AG04450 (cell line): Measurements from ENCODE around the gene ZPR1. TPM values are rescaled to one million over a fixed set of nuclear protein-coding genes. Genes with fewer than 3 reads are reported as not detected.

ENCODE experiments used
- CTCF ChIA-PET: fragments of 300-600, 350-600 bp; formaldehyde crosslinking; extraction: SDS; loops from one replicate; lab custom pipeline; 2022; ENCODE audit warnings: antibody characterized with exemption, inconsistent platforms; lab: Charles Lee
- POLR2A ChIA-PET: fragments of 350-600 bp; formaldehyde crosslinking; extraction: SDS; loops from one replicate; lab custom pipeline; 2021; ENCODE audit warnings: antibody characterized with exemption, inconsistent platforms; lab: Yijun Ruan, JAX
- DNase-seq: peaks from one replicate; pipeline ENCODE4 v3.0.0-alpha.2; 2011; ENCODE audit warnings: low read depth, low spot score
- H3K27ac ChIP-seq: one replicate; pipeline ENCODE4 v1.5.1; 2012; ENCODE audit warnings: low read depth, low read length, control low read depth
- H3K27me3 ChIP-seq: one replicate; pipeline ENCODE4 v1.6.0; 2012; ENCODE audit warnings: low read length; ENCODE audit not compliant: control insufficient read depth, insufficient read depth
- H3K4me3 ChIP-seq: 2 replicates; pipeline ENCODE4 v1.5.1; 2011; ENCODE audit warnings: mild to moderate bottlenecking, low read depth, low read length, control low read depth
- H3K9me3 ChIP-seq: 2 replicates; pipeline ENCODE4 v1.5.1; 2012; ENCODE audit warnings: low read length; ENCODE audit not compliant: control insufficient read depth, insufficient read depth
- CTCF ChIP-seq: IDR thresholded peaks from 2 replicates; pipeline ENCODE4 v1.5.1; 2011; ENCODE audit warnings: low read depth, low read length, control low read depth, inconsistent platforms
- polyA plus RNA-seq: library from polyadenylated mRNA; depleted of rRNA; stranded (reverse); fragments of >200 nt; gene quantifications from 2 replicates; pipeline ENCODE4 v1.2.3, GENCODE V29; 2011

ZPR1 gene
- polyA plus RNA-seq, 1 experiment = 57.1 TPM

DNA sequence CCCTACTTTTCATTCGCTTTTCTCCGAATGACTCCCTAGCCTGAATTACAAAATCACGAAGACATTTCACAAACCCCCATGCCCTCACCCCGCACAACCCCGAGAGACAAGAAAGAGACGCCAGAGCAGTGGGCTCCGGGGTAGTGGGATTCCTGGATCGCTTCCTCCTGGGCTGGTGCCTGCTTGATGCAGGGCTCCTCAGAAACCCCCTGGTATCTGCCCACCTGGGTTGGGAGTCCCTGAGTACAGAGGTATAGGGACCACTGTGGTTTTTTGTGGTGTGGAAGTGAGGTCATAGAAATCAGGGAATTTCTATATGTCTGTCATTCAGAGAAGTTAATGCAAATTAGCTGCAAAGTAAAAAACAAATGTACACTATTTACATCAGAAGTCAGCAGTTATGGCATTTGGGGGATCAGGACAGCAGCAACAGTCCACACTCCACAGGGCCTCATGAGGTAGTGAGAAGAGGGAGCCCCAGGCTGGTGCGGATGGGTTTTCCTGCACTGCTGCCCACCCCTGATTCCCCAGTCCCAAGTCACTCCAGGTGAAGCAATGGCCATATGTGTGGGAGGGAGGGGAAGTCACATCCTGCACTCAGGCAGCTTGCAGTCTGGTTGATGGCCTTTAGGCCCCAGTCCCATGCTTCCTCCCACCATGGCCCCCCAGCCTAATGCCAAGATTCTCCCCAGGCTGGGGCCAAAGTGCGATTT, 54.6 kb downstream of the ZPR1 start:
- POLR2A ChIA-PET = no interaction called here
- CTCF ChIA-PET = interaction anchor here (0.5 to 4.2 kb wide), 15 partner anchors 9 to 494 kb away, joined by 3 to 85 read pairs (median 4); no protein-coding TSS in a partner anchor
- no peak for TF ChIP-seq CTCF

DNA sequence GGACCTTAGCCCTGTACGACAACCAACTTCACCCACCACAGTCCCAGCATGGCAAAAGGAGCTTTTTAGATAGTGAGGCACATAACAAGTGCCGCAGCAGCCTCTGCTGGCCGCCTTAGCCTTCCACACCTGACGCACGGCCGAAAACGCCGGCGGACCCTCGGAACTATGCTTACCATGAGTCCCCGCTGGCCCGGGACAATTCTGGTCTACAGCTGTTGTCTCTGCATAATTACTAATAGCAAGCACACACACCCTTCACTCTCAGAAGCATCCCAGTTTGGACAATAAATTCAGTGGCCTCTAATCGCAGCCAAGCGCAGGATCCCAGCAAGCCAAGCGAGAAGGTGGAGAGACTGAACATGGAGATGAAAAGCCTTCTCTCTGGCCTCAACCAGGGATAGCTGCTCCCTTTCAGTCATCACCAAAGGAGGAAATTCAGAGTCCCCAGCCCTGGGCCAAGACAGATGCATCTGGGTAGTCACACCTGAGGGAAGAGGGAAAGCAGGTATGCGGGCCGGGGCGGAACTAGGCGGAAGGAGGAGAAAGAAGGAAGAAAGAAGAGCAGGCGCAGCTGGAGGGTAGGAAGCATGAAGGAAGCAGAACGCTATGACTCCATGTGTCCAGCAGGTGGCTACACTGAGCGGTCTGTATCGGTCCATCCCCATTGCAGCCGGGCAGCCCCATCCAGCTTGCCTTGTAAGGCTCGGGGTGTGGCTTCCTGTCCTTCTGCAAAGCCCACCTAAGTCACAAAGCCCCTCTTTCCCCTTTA, 55.4 kb downstream of the ZPR1 start:
- ChIA-PET CTCF (interaction anchor here (0.5 to 4.2 kb wide), 14 partner anchors 8 to 495 kb away, joined by 3 to 85 read pairs (median 4); no protein-coding TSS in a partner anchor), POLR2A (no interaction called here)
- no peak overlapping the region for H3K27ac ChIP-seq
- peak; percentile 26 for DNase-seq
- peak; percentile 89 for TF ChIP-seq CTCF
- H3K27me3 ChIP-seq = peaks cover 41% of the 10 kb centered on the region
- no peaks in the 10 kb centered on the region for H3K9me3 ChIP-seq
- H3K4me3 ChIP-seq = no peak overlapping the region

More for the DNA sequence above, 54.6 kb downstream of the ZPR1 start:
- H3K4me3 ChIP-seq = no peak overlapping the region
- no peak overlapping the region for H3K27ac ChIP-seq
- peaks cover 37% of the 10 kb centered on the region for H3K27me3 ChIP-seq
- no peaks in the 10 kb centered on the region for H3K9me3 ChIP-seq
- DNase-seq = no peak

DNA sequence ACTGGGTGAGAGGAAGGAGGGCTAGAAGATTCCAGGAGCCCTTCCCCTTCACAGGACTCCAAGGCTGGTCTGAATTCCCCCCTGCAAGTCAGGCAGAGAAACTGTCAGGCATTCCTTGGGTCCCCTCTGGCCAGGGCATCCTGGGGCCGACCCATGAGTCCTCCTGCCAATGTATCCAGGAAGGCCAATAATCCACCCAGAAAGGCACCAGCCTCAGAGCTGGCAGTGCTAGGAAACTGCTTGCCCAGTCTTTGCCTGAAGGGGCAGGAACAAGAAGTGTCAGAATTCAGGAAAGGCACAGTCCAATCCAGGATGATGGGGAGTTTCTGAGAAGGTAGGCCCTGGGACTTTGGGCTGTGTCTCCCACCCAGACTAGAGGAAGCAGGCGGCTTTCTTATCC, 56.0 kb downstream of the ZPR1 start:
- DNase-seq = no peak
- H3K9me3 ChIP-seq = no peaks in the 10 kb centered on the region
- no peak for TF ChIP-seq CTCF
- H3K27ac ChIP-seq = no peak overlapping the region
- H3K27me3 ChIP-seq = peaks cover 47% of the 10 kb centered on the region
- CTCF ChIA-PET = interaction anchor here (1.0 to 4.2 kb wide), 5 partner anchors 11 to 495 kb away, joined by 3 to 85 read pairs (median 7); no protein-coding TSS in a partner anchor
- POLR2A ChIA-PET = no interaction called here
- H3K4me3 ChIP-seq = no peak overlapping the region

DNA sequence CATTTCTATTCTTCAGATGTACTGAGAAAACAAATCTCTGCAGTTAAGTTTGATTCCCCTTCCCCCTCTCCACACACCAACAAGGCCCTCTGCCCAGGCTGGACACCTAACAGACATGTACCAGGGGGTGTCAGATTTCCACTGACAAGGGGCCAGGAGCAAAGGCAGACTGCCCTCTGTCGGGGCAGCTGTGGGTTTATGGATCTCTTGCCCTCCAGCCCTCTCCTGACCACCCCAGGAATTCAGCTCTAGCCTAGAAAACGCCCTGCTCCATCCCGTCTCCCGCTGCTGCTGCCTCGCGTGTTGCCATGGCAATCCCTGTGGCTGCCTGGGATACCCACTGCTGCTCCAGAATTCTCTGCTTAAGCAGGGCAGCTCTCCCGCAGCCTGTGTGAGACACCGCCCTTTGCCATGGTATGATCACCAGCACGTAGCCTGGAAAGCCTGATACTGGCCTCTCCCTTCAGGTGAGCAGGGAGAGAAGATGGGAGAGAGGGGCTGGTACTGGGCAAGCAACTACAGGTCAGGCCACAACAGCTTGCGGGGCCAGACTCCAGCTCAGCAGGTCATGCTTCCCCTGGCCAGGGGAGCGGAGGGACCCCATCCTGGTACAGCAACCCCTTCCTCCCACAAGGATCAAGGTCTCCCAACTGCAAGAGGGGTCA, 56.6 kb downstream of the ZPR1 start:
- POLR2A ChIA-PET = no interaction called here
- no peak overlapping the region for H3K4me3 ChIP-seq
- peaks cover 52% of the 10 kb centered on the region for H3K27me3 ChIP-seq
- H3K27ac ChIP-seq = no peak overlapping the region
- H3K9me3 ChIP-seq = no peaks in the 10 kb centered on the region
- TF ChIP-seq CTCF = no peak
- no peak for DNase-seq
- CTCF ChIA-PET = interaction anchor here (4.2 kb wide), 1 partner anchor 11 kb away, joined by 85 read pairs; no protein-coding TSS in a partner anchor
